ENCODE data around the gene SHROOM4.

DNA sequence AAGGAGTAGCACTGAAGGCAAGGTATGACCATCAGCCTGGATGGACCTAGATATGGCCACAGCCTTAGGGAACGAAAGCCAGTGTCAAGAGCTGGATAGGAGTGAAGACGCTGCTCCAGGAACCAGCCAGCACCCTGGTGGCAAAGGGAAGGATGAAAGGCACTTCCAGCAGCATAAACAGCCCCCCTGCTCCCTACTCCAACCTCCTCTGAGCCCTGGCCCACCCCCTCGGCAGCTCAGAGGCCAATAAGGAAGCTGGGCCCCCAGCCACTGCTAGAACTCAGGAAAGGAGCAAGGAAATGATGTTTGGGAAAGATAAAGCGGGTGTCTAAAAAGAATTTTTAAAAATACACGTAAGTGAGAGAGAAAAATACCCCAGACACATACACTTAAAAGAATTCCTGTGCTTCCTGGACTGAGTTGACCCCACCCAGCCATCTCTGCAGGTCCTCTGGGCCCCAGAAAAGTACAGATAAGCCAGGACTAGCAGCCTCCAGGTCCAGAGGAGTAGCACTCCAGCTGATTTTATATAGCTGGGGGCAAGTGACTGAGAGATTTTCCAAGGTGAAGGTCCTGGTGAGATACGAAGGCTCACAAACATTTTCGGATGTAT lies 170.4 kb downstream of the SHROOM4 start:
- no peak for TF ChIP-seq POLR2A (IDR thresholded peaks at IDR 0.05)
- TF ChIP-seq, protein P1, sequence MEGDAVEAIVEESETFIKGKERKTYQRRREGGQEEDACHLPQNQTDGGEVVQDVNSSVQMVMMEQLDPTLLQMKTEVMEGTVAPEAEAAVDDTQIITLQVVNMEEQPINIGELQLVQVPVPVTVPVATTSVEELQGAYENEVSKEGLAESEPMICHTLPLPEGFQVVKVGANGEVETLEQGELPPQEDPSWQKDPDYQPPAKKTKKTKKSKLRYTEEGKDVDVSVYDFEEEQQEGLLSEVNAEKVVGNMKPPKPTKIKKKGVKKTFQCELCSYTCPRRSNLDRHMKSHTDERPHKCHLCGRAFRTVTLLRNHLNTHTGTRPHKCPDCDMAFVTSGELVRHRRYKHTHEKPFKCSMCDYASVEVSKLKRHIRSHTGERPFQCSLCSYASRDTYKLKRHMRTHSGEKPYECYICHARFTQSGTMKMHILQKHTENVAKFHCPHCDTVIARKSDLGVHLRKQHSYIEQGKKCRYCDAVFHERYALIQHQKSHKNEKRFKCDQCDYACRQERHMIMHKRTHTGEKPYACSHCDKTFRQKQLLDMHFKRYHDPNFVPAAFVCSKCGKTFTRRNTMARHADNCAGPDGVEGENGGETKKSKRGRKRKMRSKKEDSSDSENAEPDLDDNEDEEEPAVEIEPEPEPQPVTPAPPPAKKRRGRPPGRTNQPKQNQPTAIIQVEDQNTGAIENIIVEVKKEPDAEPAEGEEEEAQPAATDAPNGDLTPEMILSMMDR (IDR thresholded peaks at IDR 0.05): no peak

All from esophagus squamous epithelium (tissue), 4 donors.